Skin epidermis (tissue), 12 donors: ENCODE data around the gene ST3GAL5.

ENCODE experiments used
- H3K27ac ChIP-seq, 21 experiments: fragments of 200-600 bp; sonication (generic) in 11 of 21; one replicate each; pipeline ENCODE4 v1.5.0; 2020; ENCODE audit warnings: mild to moderate bottlenecking in 3 of 21, inconsistent platforms in 2 of 21, moderate library complexity in 2 of 21
- H3K4me3 ChIP-seq, 7 experiments: fragments of 200-600 bp; sonication (generic) in 2 of 7; one replicate each; pipeline ENCODE4 v1.5.0; 2020; ENCODE audit warnings: inconsistent platforms in 2 of 7, mild to moderate bottlenecking in 2 of 7, moderate library complexity in 1 of 7

Gene ST3GAL5

DNA sequence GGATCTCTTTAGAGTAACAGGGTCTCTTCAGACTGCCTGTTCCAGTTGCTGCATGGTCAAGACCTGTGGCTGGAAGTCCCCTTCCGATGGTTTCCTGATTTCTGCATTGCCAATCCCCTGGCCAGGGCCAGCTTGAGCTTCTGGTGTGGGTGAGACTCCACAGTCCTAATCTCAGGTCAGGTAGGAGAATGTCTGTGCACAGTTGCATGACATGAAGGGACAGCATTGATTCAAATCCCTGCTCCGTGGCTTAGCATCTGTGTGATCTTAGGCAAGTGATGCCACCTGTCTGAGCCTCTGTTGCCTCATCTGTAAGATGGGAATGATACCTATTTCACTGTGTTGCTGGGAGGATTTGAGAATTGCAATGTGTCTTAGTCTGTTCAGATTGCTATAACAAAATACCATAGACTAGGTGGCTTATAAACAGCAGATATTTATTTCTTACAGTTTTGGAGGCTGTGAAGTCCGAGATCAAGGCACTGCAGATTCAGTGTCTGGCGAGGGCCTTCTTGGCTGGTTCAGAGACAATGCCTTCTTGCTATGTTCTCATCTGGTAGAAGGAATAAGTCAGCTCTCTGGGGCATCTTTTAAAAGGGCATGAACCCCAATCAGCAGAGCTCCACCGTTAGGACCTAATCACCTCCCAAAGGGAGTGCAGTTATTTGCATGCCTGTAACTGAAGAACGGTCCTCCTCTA is 68.8 kb downstream of the ST3GAL5 start:
- Histone ChIP-seq H3K4me3 (no peak overlapping the region), H3K27ac (no peak overlapping the region)

DNA sequence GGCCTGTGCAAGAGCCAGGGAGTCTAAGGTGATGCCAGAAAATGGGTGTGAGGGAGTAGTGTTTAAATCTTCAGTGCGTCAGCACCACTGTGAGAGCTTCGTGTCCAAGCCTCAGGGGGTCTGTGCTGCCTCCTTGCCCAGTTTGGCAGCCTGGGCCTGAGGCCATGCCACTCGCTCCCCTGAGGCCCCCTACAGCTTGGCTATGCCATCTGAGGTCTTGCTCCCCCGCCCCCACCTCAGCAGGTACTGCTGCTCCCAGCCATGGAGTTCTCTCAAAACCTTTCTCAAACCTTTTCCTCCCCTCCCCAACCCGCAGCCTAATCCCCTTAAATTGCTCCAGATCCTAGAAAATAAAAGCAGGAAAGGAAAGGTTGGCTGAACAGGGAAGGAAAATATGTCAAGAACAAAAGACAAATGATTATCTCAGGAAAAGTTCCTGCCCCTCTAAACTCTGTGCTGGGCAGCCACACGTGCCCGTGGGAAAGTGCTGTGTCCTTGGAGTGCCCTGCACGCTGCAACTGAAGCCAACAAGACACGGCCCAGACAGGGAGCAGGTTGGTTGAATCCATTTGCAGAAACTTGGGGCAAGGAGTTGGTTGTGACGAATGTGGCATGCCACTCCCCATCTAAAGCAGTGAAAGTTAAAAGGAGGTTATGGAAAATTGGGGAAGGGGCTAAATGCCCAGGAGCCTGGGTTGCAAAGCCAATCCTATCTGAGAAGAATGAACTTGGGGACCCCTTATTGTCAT is 73.8 kb downstream of the ST3GAL5 start:
- Histone ChIP-seq H3K4me3 (no peak overlapping the region), H3K27ac (no peak overlapping the region)

DNA sequence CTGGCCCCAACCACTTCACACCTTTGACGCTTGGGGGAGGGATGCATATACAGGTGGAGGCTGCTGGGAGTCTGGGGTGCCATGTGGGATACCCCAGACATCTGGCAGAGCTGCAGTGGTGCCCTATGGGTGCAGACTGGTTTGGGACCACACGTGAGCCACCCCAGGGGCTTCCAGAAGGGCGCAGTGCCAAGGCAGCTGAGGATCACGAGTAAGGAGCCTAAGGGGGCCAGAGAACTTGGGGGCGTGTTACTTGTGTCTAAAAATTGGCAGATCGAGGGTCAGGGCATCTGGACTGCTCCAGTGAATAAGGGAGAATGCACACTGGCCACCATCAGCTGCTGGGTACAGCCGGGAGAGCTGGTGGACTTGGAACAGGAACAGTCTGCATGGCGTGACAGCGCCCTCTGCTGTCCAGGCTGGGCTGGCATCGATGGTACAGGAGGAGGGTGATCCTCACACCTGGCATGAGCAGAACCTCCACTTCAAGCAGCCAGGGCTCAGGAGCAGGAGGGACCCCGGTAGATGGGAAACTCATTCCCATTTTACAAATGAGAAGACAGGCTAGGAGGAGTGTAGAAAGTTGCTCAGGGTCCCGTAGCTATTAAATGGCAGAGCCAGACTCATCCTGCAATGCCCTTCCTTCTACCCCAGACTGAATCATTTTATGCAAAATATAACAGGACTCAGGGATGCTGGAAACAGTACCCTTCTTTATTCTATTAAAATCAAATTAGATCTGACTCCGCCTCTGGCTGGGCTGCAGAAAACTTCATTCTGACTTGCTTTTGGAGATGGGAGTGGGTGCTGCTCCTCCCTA is 74.6 kb downstream of the ST3GAL5 start:
- Histone ChIP-seq H3K4me3 (no peak overlapping the region), H3K27ac (no peak overlapping the region)

DNA sequence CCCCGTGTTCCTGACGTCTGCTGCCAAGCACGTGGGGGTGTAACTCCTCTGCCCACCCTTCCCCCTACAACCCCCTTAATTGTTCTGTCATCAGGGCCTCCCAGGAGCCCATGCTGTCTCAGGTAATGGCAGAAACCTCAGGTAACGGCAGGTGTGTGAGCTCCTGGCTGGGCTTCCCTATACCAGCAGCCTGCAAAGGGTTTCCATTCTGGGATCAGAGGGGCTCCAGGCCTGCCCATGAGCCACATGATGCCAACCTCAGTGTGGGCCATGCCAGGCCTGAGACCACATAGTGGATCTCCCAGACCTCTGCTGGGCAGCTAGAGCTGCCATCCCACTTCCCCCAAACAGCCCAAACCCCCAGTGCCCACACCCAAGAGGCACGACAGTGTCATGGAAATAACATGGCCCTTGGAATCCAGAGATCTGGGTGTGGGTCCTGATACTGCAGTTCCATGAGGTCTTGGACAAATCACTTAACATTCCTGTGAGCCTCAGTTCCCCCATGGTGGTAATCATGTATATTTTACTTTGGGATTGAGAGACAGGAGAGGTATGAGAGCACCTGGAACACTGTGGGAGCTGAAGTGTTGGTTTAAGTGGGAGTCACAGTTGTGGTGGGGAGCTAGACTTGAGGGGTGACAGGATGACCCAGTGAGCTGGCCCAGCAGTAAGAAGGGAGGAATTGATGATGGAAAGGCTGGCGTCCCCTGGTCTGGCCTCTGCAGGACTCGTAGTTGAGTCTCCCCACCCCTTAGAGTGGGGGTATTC is 75.4 kb downstream of the ST3GAL5 start:
- H3K4me3 ChIP-seq: no peak overlapping the region
- no peak overlapping the region for H3K27ac ChIP-seq

DNA sequence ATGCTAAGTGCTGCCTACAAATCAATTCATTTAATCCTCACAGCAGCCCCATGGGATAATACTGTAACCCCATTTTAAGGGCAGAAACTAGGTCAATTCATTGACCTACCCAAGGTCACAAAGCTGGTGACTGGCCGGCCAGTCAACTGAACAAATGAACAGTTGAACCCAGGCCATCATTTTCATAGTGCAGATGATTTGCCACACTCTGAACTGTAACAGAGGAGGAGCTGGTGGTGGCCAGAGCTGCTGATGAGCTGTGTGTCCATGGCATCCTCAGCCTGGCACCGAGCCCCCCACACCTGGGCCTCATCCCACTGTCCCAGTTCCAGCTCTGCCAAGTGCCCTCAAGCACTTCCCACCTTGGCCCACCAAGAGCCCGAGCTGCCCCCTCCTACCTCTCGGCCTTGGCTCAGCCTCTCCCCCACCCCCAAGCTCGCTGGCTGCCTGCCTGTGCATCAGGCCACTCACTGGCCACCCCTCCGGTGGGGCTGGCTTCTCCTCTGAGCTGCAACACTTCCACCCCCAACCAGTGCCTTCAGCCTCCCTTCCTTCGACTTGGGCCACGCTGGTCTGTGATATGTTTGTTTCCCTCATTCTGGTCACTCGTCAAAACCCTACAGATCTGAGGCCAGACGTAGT is 76.6 kb downstream of the ST3GAL5 start:
- no peak overlapping the region for H3K27ac ChIP-seq
- no peak overlapping the region for H3K4me3 ChIP-seq

DNA sequence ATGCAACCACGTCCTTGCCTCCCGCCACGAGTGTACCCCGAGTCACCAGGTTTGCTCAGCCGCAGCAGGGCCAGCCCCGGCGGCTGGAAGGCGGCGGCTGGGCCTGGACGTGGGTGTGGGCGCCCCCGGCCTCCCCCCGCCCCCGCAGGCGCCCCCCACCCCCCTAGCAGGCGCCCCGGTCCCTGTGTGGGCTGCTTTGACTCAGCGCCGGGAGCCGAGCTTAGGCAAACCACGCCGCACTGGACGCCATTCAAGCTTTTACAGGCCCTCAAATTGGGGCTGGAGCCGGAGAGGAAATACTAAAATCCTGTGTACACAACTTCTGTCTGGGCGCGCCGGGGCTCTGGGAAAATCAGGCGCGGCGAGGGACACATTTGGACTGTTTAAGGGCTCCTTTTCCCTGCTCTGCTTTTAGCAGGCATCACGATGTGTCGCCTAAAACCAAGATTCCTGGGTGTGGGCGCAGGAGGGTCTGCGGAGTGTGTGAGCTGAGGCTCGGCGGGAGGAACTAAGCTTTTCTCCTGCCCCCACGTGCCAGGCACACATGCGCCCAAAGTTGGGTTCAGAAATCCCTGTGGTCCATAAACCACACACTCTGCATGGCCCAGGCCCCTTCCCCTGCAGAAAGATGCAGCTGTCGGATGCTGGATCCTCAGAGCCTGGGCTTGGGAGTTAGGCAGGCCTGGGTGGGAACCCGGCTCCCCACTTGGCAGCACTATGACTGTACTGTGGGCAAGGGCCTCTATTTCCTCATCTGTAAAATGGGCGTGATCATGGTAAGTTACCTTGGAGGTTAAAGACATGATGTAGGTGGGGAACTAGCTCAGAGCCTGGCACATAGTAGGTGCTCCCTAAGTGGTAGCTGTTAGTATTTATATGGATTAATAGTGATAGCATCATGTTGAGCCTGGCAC is 77.4 kb downstream of the ST3GAL5 start:
- Histone ChIP-seq H3K4me3 (no peak overlapping the region), H3K27ac (peak overlapping the region in 3 of 21 experiments; percentile 20 to 70 (median 42))

DNA sequence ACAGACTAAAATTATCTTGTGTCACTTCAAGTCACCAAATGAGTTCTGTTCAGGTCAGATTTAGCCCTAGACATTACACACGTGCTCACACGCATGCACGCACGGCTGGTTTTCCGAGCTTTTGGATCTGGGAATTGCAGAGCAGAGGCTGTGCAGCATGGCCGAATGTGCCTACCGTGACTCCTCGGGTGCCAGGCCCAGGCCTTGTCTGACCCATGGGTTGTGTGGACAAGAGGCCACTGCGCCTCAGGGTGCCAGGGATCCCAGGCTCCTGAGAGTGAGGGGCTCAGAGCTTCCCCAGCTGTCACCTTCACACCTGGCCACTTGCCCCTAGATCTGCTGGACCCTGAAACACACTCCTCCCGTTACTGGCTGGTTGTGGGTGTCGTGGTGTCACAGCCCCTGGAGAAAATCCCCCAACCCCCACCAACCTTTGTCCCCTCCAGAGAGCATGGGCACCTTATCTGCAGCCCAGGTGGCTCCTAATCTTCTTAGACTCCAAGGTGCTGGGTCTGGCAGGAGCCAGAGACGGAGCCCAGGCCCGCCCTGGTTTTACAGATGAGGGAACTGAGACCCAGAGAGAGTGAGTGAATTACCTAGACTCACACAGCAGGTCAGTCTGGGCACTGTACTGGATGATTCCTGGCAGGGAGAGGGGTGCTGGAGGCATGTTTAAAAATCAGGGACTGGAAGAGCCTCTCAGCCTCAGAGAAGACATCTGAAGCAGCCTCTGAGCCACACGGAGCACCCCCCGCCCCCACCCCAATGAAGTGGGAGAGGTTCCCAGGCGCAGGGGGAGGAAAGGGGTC is 78.2 kb downstream of the ST3GAL5 start:
- H3K4me3 ChIP-seq: no peak overlapping the region
- H3K27ac ChIP-seq: peak overlapping the region in 3 of 21 experiments; percentile 20 to 70 (median 42)

DNA sequence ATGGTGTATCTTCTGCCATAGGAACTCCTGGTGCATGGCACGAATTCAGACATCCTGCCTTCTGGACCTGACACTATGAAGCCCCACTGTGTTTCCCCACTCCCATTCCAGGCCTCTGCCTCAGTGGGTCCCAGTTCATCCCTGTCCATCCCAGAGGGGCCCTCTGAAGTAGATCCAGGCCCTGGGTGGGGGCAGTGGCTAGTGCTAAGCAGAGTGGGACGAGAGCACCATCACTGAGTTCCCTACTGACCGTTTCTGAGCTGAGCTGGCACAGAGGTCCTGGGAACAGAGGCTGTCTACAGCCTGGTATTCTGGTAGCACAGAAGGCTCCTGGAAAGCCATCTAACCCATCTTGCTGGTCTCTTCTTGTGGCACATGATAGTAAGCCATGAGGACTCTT is 81.0 kb downstream of the ST3GAL5 start:
- H3K27ac ChIP-seq: no peak overlapping the region
- no peak overlapping the region for H3K4me3 ChIP-seq

DNA sequence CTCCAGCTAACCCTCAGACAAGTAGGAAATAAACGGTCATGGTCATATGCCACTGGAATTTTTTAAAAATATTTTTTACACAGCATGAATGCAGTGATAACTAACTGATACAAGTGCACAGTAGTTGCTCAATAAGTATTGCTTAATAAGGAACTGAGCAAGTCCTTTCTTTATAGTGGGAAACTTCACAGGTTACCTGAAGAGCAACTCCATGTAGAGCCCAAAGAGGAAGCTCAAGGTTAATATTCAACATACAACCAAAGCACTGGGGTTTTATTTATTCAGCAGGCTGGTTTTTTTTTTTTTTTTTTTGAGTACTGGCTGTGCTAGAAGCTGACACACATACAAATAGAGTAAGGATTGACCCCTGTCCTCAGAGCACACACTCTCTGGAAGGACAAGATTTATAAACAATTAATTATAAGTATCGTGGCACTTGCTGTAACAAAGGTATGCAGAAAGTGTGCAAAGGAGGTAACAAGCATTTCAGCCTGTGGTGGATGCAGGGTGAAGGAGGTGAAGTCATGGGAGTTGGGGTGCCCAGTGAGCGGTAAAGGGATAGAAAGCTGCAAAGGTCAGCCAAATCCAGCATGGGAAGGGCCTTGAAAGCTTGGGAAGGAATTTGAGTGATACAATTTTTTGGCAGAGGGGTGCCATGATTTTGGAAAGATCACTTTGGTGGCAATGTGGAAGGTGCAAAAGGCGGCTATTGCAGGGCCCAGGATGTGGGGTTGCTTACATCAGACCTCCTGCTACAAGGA is 82.3 kb downstream of the ST3GAL5 start:
- no peak overlapping the region for H3K4me3 ChIP-seq
- H3K27ac ChIP-seq: no peak overlapping the region

DNA sequence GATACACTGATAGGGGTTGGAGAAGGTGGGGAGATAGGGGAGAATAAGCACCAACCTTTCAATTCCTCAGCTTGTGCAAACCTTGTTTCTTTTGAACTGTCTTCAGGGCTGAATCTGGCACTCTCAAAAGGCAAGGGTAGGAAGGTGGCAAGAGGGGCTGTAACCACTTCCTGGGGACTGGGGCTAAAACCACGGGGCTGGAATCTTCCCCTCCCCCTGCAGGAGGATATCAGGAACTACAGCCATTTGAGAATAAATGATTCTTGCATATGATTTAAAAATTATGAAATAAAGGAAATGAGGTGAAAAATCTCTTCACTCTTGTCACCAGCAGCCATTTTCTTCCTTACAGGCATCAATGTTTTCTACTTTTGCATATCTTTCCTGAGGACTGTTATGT is 84.2 kb downstream of the ST3GAL5 start:
- no peak overlapping the region for H3K4me3 ChIP-seq
- H3K27ac ChIP-seq: no peak overlapping the region

DNA sequence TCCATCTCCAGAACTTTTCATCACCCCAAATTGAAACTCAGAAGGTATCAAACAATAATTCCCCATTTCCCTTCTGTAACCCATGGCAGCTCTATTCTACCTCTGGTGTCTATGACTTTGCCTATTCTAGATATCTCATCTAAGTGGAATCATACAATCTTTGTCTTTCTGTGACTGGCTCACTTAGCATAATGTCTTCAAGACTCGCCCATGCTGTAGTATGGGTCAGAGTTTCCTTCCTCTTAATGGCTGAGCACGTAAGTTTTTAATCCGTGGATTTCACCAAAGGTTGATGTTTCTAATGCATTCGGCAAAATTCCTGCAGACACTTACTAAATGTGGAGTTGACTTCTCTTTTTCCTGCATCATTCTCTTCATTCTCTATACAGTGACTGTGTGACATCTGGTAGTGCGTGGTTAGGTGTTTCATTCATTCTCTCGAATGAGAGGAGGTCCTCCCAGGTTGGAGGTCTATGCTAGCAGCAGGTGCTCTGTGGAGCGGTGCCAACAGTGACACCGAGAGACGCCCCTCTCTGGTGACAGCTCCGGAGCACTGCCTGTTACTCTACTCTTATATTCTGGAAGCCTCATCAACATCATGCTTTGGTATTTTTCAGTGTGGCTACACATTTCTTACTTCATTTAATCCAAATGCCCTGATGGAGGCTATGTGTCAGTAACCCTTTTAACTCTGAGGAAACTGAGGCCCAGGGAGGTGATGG is 84.9 kb downstream of the ST3GAL5 start:
- Histone ChIP-seq H3K27ac (no peak overlapping the region), H3K4me3 (no peak overlapping the region)

DNA sequence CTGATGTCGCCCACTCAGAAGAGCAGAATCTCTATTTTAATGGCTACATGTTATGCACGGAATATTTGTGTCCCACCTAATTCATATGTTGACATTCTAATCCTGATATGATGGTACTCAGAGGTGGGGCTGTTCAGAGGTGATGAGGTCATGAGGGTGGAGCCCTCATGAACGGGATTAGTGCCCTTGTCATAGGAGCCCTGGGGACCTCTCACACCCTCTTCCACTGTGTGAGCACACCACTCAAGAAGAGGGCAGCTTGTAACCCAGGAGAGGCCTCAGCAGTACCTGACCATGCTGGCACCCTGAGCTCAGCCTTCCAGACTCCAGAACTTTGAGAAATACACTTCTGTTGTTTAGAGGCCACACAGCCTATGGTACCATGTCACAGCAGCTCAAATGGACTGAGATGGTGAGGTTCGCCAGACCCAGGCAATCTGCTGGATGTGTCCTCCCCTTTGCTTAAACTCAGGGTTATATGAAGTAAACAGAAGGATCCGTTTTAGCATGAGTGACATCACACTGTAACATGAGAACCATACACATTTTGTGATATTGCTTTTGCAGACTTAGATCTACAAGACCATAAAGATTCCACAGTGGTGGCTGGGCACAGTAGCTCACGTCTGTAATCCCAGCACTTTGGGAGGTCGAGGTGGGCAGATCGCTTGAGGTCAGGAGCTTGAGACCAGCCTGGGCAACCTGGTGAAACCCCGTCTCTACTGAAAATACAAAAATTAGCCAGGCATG is 86.3 kb downstream of the ST3GAL5 start:
- Histone ChIP-seq H3K4me3 (no peak overlapping the region), H3K27ac (no peak overlapping the region)

DNA sequence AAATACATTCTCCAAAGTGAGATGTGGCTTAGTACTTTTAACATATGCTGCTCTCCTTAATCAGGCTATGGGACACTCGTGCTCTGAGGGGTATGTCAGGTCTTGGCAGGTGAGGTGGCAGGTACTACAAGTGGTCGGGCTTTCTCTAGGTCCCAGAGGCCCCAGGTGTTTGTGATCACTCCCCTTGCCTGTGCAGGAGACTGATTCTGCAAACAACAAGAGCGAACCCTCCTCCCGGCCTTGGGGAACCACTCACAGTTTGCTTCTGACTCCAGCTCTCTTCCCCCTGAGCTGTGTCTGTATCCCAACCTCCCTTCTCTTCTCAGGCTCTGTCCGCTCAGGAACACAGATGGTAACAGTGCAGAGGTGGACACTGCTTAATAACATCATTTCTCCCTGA is 86.9 kb downstream of the ST3GAL5 start:
- H3K27ac ChIP-seq: no peak overlapping the region

DNA sequence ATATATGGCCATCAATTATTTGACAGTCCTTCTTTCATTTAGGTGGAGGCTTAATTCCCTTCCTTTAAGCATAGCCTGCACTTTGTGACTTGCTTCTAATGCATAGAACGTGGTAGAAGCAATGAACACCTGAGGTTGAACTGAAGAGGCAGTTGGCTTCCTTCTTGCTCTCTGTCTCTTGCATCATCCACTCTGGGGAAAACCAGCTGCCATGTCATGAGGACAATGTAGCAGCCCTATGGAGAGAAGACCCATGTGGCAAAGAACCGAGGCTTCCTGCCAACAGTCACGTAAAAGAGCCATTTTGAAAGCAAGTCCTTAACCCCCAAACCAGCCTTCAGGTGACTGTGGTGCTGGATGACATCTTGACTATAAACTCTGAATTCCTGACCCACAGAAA is 88.2 kb downstream of the ST3GAL5 start:
- H3K4me3 ChIP-seq: no peak overlapping the region

More for the DNA sequence above, 86.9 kb downstream of the ST3GAL5 start:
- H3K4me3 ChIP-seq: no peak overlapping the region

DNA sequence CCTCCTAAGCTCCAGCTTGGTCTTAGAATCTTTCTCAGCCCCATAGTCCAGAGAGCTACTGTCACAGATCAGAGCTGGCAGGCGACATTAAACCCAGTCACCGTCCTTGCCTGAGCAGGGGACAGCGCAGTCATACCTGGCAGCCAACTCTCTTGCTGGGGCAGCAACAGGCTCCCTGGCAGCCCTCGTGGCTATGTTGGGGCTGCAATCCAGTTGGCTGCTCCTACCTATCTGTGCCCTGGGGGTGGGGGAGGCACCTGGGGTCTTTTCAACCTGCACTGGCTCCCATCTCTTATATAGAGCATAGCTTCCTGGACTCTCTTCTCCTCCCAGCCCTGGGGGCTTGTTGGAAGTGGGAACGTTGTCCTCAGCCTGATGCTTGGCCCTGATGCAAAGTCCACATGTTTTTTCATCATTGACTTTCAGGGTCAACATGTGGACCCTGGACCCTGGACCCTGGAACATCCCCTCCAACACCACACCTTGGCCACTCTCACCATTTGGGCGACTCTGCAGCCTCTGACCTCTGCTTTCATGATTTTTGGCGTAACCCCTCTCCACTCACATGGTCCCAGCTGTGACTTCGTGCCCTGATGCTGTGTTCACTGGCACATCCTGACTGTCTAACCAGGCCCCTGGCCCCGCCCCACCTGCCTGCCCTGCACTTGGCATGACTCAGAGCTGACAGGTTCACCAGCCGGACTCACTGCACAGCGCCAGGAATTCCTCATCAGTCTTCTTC is 89.4 kb downstream of the ST3GAL5 start:
- Histone ChIP-seq H3K4me3 (no peak overlapping the region), H3K27ac (no peak overlapping the region)

More for the DNA sequence above, 88.2 kb downstream of the ST3GAL5 start:
- no peak overlapping the region for H3K27ac ChIP-seq
